ENCODE results near the gene ERGIC2.

ERGIC2 gene

DNA sequence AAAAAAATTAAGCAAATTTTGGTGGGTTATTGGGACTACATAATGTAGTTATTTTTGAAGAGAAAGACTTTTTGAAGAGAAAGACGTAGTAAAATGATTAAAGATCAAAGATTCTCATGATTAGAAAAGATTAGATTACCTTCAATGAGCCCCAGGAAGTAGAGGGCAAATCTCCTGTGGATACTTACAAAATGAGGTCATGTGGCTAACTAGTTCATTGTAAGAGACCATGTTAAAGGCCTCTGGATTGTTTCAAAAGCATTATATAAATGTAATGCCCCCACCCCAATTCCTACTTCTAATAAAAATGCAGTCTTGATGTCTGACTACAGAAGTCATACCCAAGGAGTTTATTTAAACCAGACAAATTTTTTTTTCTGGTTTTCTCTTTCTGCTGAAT lies 93.3 kb downstream of the ERGIC2 start:
- H3K4me3 ChIP-seq (replicated peaks; ENCODE audit: insufficient read depth, low read length), result no peak overlapping the region
- DNase-seq (ENCODE audit: low read depth in 1 of 2, low spot score in 1 of 2), result no peak
- TF ChIP-seq POLR2AphosphoS5 (IDR thresholded peaks at IDR 0.05; ENCODE audit: low read depth), result no peak
- TF ChIP-seq, protein P1, sequence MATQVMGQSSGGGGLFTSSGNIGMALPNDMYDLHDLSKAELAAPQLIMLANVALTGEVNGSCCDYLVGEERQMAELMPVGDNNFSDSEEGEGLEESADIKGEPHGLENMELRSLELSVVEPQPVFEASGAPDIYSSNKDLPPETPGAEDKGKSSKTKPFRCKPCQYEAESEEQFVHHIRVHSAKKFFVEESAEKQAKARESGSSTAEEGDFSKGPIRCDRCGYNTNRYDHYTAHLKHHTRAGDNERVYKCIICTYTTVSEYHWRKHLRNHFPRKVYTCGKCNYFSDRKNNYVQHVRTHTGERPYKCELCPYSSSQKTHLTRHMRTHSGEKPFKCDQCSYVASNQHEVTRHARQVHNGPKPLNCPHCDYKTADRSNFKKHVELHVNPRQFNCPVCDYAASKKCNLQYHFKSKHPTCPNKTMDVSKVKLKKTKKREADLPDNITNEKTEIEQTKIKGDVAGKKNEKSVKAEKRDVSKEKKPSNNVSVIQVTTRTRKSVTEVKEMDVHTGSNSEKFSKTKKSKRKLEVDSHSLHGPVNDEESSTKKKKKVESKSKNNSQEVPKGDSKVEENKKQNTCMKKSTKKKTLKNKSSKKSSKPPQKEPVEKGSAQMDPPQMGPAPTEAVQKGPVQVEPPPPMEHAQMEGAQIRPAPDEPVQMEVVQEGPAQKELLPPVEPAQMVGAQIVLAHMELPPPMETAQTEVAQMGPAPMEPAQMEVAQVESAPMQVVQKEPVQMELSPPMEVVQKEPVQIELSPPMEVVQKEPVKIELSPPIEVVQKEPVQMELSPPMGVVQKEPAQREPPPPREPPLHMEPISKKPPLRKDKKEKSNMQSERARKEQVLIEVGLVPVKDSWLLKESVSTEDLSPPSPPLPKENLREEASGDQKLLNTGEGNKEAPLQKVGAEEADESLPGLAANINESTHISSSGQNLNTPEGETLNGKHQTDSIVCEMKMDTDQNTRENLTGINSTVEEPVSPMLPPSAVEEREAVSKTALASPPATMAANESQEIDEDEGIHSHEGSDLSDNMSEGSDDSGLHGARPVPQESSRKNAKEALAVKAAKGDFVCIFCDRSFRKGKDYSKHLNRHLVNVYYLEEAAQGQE (IDR thresholded peaks at IDR 0.05; ENCODE audit: insufficient replicate concordance, low read depth), result no peak
- TF ChIP-seq GABPA (IDR thresholded peaks at IDR 0.05; ENCODE audit: low read depth), result no peak
- TF ChIP-seq, protein P2, sequence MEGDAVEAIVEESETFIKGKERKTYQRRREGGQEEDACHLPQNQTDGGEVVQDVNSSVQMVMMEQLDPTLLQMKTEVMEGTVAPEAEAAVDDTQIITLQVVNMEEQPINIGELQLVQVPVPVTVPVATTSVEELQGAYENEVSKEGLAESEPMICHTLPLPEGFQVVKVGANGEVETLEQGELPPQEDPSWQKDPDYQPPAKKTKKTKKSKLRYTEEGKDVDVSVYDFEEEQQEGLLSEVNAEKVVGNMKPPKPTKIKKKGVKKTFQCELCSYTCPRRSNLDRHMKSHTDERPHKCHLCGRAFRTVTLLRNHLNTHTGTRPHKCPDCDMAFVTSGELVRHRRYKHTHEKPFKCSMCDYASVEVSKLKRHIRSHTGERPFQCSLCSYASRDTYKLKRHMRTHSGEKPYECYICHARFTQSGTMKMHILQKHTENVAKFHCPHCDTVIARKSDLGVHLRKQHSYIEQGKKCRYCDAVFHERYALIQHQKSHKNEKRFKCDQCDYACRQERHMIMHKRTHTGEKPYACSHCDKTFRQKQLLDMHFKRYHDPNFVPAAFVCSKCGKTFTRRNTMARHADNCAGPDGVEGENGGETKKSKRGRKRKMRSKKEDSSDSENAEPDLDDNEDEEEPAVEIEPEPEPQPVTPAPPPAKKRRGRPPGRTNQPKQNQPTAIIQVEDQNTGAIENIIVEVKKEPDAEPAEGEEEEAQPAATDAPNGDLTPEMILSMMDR (IDR thresholded peaks at IDR 0.05; ENCODE audit: insufficient read depth, low read length), result no peak
- no peak for TF ChIP-seq SPI1 (IDR thresholded peaks at IDR 0.05; ENCODE audit: borderline replicate concordance, low read depth)
- H3K27ac ChIP-seq (replicated peaks), result no peak overlapping the region
- H3K27me3 ChIP-seq (ENCODE audit: insufficient read depth, poor library complexity, severe bottlenecking), result no peaks in the 10 kb centered on the region
